ENCODE results near the gene ITPKB. TPM values are rescaled to one million over a fixed set of nuclear protein-coding genes. Genes with fewer than 3 reads are reported as not detected.

ITPKB gene
- total RNA-seq, 1 donor from 2014 or later, result 1.6 TPM

- Histone ChIP-seq H4K20me1 (ENCODE audit: low read depth) (no peaks in the 10 kb centered on the region), H3K27me3 (no peaks in the 10 kb centered on the region), H3F3A (ENCODE audit: low read depth) (no peaks in the 10 kb centered on the region), H3K4me2 (no peak overlapping the region), H3K27ac (no peak overlapping the region), H3K9ac (no peak overlapping the region), H3K4me3 (no peak overlapping the region), H3K4me1 (no peaks in the 10 kb centered on the region), H3K36me3 (no peaks in the 10 kb centered on the region), H2AFZ (replicated peaks) (no peak overlapping the region), H3K79me2 (ENCODE audit: low read depth) (no peaks in the 10 kb centered on the region), H3K9me3 (ENCODE audit: low read depth) (no peaks in the 10 kb centered on the region)
- peak overlapping the region; percentile 69 for H3K27ac Mint-ChIP-seq
- H3K9me3 Mint-ChIP-seq, result no peaks in the 10 kb centered on the region
- peaks cover 20% of the 10 kb centered on the region for H3K4me1 Mint-ChIP-seq
- TF ChIP-seq EZH2 (IDR thresholded peaks at IDR 0.05) (no peak), EZH2phosphoT487 (IDR thresholded peaks at IDR 0.05) (no peak)
- TF ChIP-seq, protein P1, sequence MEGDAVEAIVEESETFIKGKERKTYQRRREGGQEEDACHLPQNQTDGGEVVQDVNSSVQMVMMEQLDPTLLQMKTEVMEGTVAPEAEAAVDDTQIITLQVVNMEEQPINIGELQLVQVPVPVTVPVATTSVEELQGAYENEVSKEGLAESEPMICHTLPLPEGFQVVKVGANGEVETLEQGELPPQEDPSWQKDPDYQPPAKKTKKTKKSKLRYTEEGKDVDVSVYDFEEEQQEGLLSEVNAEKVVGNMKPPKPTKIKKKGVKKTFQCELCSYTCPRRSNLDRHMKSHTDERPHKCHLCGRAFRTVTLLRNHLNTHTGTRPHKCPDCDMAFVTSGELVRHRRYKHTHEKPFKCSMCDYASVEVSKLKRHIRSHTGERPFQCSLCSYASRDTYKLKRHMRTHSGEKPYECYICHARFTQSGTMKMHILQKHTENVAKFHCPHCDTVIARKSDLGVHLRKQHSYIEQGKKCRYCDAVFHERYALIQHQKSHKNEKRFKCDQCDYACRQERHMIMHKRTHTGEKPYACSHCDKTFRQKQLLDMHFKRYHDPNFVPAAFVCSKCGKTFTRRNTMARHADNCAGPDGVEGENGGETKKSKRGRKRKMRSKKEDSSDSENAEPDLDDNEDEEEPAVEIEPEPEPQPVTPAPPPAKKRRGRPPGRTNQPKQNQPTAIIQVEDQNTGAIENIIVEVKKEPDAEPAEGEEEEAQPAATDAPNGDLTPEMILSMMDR (IDR thresholded peaks at IDR 0.05), result no peak
- peaks cover 5% of the 10 kb centered on the region for H3K36me3 Mint-ChIP-seq
- no peak for DNase-seq (ENCODE audit: low spot score)
- peaks cover 3% of the 10 kb centered on the region for H3K27me3 Mint-ChIP-seq (ENCODE audit: insufficient read depth, low read depth)
- H3K4me3 Mint-ChIP-seq, result no peak overlapping the region
These were observed 105.4 kb downstream of the ITPKB start for GRCh38 chr1:226633541-226634165.

DNA sequence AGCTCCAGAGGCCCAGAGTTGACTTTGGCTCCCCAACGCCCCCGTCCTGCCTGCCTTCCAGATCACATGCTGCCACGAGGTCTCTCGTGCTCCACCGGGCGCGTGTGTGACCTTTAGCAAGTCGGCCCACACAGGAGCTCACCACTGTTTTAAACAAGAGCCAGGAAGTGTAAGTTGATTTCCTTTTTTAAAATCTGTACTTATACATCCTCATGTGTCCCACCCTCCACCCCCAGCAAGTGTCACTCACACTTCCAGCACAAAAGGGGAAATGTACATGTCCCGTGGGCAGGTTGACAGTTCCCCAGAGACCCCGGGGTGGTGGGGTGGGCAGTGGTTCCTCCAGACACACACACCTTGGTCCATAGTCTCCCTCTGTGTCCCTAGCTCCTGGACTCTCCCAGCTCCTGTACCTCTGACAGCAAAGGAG is 106.1 kb downstream of the ITPKB start:
- Histone ChIP-seq H3F3A (ENCODE audit: low read depth) (no peaks in the 10 kb centered on the region), H3K36me3 (no peaks in the 10 kb centered on the region), H3K79me2 (ENCODE audit: low read depth) (no peaks in the 10 kb centered on the region), H4K20me1 (ENCODE audit: low read depth) (no peaks in the 10 kb centered on the region), H3K27me3 (no peaks in the 10 kb centered on the region), H3K4me3 (no peak overlapping the region), H3K9ac (no peak overlapping the region), H3K4me2 (no peak overlapping the region), H3K9me3 (ENCODE audit: low read depth) (no peaks in the 10 kb centered on the region), H3K27ac (no peak overlapping the region), H3K4me1 (no peaks in the 10 kb centered on the region), H2AFZ (replicated peaks) (no peak overlapping the region)
- H3K27ac Mint-ChIP-seq, result peak overlapping the region; percentile 69
- peaks cover 5% of the 10 kb centered on the region for H3K36me3 Mint-ChIP-seq
- H3K27me3 Mint-ChIP-seq (ENCODE audit: insufficient read depth, low read depth), result peaks cover 3% of the 10 kb centered on the region
- no peak for DNase-seq (ENCODE audit: low spot score)
- peak overlapping the region; percentile 10 for H3K4me3 Mint-ChIP-seq
- no peaks in the 10 kb centered on the region for H3K9me3 Mint-ChIP-seq
- TF ChIP-seq, protein P1 (IDR thresholded peaks at IDR 0.05), result no peak
- TF ChIP-seq EZH2phosphoT487 (IDR thresholded peaks at IDR 0.05) (no peak), EZH2 (IDR thresholded peaks at IDR 0.05) (no peak)
- H3K4me1 Mint-ChIP-seq, result peaks cover 24% of the 10 kb centered on the region

DNA sequence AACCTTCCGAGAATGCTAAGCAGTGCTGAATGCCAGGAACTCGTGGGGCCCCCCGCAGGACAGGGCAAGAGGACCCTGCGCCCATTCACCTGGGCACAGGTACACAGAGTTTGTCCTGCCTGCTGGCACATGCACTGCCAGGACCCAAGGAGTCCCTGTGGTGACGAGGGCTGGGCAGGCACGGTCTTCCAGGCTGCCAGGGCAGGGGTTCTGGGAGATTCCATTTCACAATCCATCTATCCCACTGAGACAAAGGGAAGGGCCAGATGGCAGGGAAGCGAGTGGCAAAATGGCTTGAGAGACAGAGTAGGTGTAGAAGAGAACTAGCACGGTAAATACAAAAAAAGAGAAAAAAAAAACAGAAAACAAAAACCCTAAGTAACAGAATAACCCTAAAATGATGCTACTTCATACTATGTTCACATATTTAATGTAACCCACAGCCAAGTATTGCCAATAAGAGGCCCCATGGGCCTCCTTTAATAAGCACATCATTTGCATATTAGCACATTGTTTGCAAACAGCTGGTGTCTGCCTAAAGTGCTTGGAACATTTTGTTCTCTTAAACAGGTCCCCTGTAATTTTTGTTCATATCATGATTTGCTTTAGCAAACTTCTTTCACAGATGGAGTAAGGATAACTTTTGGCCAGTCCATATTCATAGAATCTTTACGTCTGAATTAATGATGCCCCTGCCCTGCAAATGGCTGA is 106.8 kb downstream of the ITPKB start:
- Mint-ChIP-seq H3K36me3 (peaks cover 5% of the 10 kb centered on the region), H3K4me3 (peak overlapping the region; percentile 10), H3K27ac (peak overlapping the region; percentile 47), H3K4me1 (peaks cover 27% of the 10 kb centered on the region), H3K9me3 (no peaks in the 10 kb centered on the region), H3K27me3 (ENCODE audit: insufficient read depth, low read depth) (peaks cover 3% of the 10 kb centered on the region)
- Histone ChIP-seq H3K27me3 (peaks cover 2% of the 10 kb centered on the region), H2AFZ (replicated peaks) (no peak overlapping the region), H3K79me2 (ENCODE audit: low read depth) (no peaks in the 10 kb centered on the region), H3K9me3 (ENCODE audit: low read depth) (no peaks in the 10 kb centered on the region), H4K20me1 (ENCODE audit: low read depth) (no peaks in the 10 kb centered on the region), H3K36me3 (no peaks in the 10 kb centered on the region), H3K4me1 (no peaks in the 10 kb centered on the region), H3K4me2 (no peak overlapping the region), H3K27ac (no peak overlapping the region), H3F3A (ENCODE audit: low read depth) (no peaks in the 10 kb centered on the region), H3K4me3 (no peak overlapping the region), H3K9ac (no peak overlapping the region)
- TF ChIP-seq, protein P1 (IDR thresholded peaks at IDR 0.05), result no peak
- no peak for TF ChIP-seq EZH2 (IDR thresholded peaks at IDR 0.05)
- TF ChIP-seq EZH2phosphoT487 (IDR thresholded peaks at IDR 0.05), result no peak
- DNase-seq (ENCODE audit: low spot score), result no peak
